H4 (cell line): ENCODE results near the gene SPOCK1. TPM values are rescaled to one million over a fixed set of nuclear protein-coding genes. Genes with fewer than 3 reads are reported as not detected.
"Not testable (repeated sequence)": the region's sequence is repeated elsewhere in the genome, so short reads cannot be mapped to it uniquely, and the experiment has no call there.

Source experiments
- DNase-seq: peaks from one replicate; pipeline ENCODE4 v3.0.0-alpha.2; 2015; ENCODE audit warnings: low spot score
- total RNA-seq: library from RNA; depleted of rRNA; stranded (reverse); fragments of >200 nt; shearing (Covaris generic); gene quantifications from 2 replicates; pipeline ENCODE4 v1.2.3, GENCODE V29; 2014; rRNA removed

Gene SPOCK1
- total RNA-seq = 5.9 and 9.0 TPM in 2 replicates

GRCh38 chr5:137498736-137499505 is at the start of gene SPOCK1:
Gene SPOCK1, minus strand, starts transcription at chr5:137499326.
- DNase-seq = peak; percentile 73

- DNase-seq = no peak
Observed at GRCh38 chr5:137545956-137546355, 46.8 kb upstream of the SPOCK1 start.

GRCh38 chr5:137535449-137535848 is 36.3 kb upstream of the SPOCK1 start:
- not testable (repeated sequence) for DNase-seq

GRCh38 chr5:137533963-137534362 is 34.8 kb upstream of the SPOCK1 start:
- no peak for DNase-seq

GRCh38 chr5:137531266-137531665 is 32.1 kb upstream of the SPOCK1 start:
- no peak for DNase-seq

- no peak for DNase-seq
Observed at GRCh38 chr5:137521246-137521645, 22.1 kb upstream of the SPOCK1 start.

GRCh38 chr5:137516961-137517360 is 17.8 kb upstream of the SPOCK1 start:
- no peak for DNase-seq

- DNase-seq = no peak
Observed at GRCh38 chr5:137516251-137516797, 17.2 kb upstream of the SPOCK1 start.

GRCh38 chr5:137515238-137515637 is 16.1 kb upstream of the SPOCK1 start:
- no peak for DNase-seq

- DNase-seq = no peak
Observed at GRCh38 chr5:137510671-137511070, 11.5 kb upstream of the SPOCK1 start.

- no peak for DNase-seq
Observed at GRCh38 chr5:137507150-137507549, 8.0 kb upstream of the SPOCK1 start.

- DNase-seq = no peak
Observed at GRCh38 chr5:137506296-137506695, 7.2 kb upstream of the SPOCK1 start.

GRCh38 chr5:137504916-137505315 is 5.8 kb upstream of the SPOCK1 start:
- no peak for DNase-seq

GRCh38 chr5:137503456-137503855 is 4.3 kb upstream of the SPOCK1 start:
- DNase-seq = no peak

GRCh38 chr5:137502632-137503031 is 3.5 kb upstream of the SPOCK1 start:
- DNase-seq = no peak

- DNase-seq = no peak
Observed at GRCh38 chr5:137501846-137502406, 2.8 kb upstream of the SPOCK1 start.

GRCh38 chr5:137501226-137501625 is 2.1 kb upstream of the SPOCK1 start:
- no peak for DNase-seq

- no peak for DNase-seq
Observed at GRCh38 chr5:137500615-137501225, 1.6 kb upstream of the SPOCK1 start.

GRCh38 chr5:137499506-137499847 is 351 bp upstream of the SPOCK1 start:
- not testable (repeated sequence) for DNase-seq

GRCh38 chr5:137498301-137498735 is 808 bp downstream of the SPOCK1 start:
- DNase-seq = no peak

- no peak for DNase-seq
Observed at GRCh38 chr5:137497396-137498290, 1.5 kb downstream of the SPOCK1 start.

GRCh38 chr5:137496919-137497318 is 2.2 kb downstream of the SPOCK1 start:
- no peak for DNase-seq
